ENCODE data around the gene WDR37.

The WDR37 gene

DNA sequence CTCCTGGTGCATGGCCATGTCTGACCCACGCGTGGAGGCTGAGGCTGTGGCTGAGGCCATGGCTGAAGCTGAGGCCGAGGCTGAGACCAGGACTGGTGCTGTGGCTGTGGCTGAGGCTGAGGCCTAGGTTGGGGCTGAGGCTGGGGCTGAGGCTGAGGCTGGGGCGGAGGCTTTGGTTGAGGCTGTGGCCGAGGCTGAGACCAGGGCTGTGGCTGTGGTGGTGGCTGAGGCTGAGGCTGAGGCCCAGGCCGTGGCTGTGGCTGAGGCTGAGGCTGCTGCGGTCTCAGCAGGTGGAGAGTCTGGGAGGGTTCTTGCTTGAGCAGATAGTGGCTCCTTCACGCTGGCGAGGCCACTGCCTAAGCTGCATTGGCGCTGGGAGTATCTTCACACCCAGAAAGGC lies 76.4 kb downstream of the WDR37 start:
- TF ChIP-seq, protein P1, sequence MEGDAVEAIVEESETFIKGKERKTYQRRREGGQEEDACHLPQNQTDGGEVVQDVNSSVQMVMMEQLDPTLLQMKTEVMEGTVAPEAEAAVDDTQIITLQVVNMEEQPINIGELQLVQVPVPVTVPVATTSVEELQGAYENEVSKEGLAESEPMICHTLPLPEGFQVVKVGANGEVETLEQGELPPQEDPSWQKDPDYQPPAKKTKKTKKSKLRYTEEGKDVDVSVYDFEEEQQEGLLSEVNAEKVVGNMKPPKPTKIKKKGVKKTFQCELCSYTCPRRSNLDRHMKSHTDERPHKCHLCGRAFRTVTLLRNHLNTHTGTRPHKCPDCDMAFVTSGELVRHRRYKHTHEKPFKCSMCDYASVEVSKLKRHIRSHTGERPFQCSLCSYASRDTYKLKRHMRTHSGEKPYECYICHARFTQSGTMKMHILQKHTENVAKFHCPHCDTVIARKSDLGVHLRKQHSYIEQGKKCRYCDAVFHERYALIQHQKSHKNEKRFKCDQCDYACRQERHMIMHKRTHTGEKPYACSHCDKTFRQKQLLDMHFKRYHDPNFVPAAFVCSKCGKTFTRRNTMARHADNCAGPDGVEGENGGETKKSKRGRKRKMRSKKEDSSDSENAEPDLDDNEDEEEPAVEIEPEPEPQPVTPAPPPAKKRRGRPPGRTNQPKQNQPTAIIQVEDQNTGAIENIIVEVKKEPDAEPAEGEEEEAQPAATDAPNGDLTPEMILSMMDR (IDR thresholded peaks at IDR 0.05), result no peak
- DNase-seq, result no peak

DNA sequence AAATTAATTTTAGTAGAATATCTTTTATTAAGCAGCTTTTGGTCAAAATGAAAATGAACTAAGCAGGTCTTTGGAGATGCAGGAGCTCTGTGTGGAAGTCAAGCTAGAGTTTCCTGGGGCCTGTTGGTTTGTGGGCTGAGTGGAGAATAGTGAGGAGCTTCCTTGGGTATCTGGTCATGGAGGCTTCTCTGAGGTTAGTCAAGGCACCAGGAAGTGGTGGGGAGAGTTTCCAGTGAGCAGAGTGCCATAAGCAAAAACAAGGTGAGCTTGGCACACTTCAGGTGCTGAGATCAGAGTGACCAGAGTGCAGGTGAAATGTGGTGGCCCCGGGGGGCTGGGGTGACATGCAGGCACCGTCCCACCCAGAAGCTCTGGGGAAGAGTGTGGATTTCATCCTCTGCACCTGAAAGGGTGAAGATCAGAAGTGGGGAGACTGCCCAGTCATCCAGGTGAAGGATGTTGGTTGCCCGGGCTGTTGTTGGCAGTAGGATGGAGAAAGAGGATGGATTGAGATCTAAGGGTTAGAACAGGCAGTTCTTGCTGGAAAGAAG lies 77.4 kb downstream of the WDR37 start:
- peaks cover 57% of the 10 kb centered on the region for H3K36me3 Mint-ChIP-seq (ENCODE audit: low read depth)
- TF ChIP-seq, protein P1 (IDR thresholded peaks at IDR 0.05), result no peak
- H3K27ac Mint-ChIP-seq, result peak overlapping the region; percentile 74
- peaks cover 7% of the 10 kb centered on the region for H3K27me3 Mint-ChIP-seq (ENCODE audit: low read depth, poor library complexity)
- DNase-seq, result no peak
- no peak overlapping the region for H3K4me3 Mint-ChIP-seq
- peaks cover 16% of the 10 kb centered on the region for H3K9me3 Mint-ChIP-seq
- peaks cover 4% of the 10 kb centered on the region for H3K4me1 Mint-ChIP-seq

More for the DNA sequence above, 76.4 kb downstream of the WDR37 start:
- H3K4me1 Mint-ChIP-seq, result peaks cover 4% of the 10 kb centered on the region
- H3K4me3 Mint-ChIP-seq, result no peak overlapping the region
- H3K9me3 Mint-ChIP-seq, result peaks cover 11% of the 10 kb centered on the region
- H3K27ac Mint-ChIP-seq, result no peak overlapping the region
- H3K36me3 Mint-ChIP-seq (ENCODE audit: low read depth), result peaks cover 60% of the 10 kb centered on the region
- H3K27me3 Mint-ChIP-seq (ENCODE audit: low read depth, poor library complexity), result peaks cover 7% of the 10 kb centered on the region

DNA sequence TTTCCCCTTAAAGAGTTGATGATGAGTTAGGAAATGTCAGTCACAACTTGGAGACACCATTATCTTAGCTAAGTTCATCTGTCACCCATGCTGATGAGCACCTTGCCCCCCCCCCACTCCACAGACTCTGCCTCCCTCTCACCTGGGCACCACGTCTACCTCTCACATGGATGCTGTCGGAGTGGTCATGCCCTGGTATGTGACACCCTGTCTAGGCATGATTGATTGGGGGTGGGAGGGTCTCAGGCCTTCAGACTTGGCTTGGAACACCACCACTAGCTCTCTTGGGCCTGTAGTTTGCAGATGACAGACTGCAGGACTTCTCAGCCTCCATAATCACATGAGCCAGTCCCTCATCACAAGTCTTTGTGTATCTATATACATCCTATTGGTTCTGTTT lies 78.0 kb downstream of the WDR37 start:
- no peak for DNase-seq
- peaks cover 57% of the 10 kb centered on the region for H3K36me3 Mint-ChIP-seq (ENCODE audit: low read depth)
- H3K9me3 Mint-ChIP-seq, result peaks cover 22% of the 10 kb centered on the region
- no peak overlapping the region for H3K27ac Mint-ChIP-seq
- H3K4me3 Mint-ChIP-seq, result no peak overlapping the region
- H3K27me3 Mint-ChIP-seq (ENCODE audit: low read depth, poor library complexity), result peaks cover 10% of the 10 kb centered on the region
- peaks cover 4% of the 10 kb centered on the region for H3K4me1 Mint-ChIP-seq
- TF ChIP-seq, protein P1 (IDR thresholded peaks at IDR 0.05), result no peak

GRCh38 chr10:1136268-1136667 lies 80.1 kb downstream of the WDR37 start:
- no peak overlapping the region for H3K4me3 Mint-ChIP-seq
- peaks cover 9% of the 10 kb centered on the region for H3K4me1 Mint-ChIP-seq
- no peak for DNase-seq
- peaks cover 35% of the 10 kb centered on the region for H3K9me3 Mint-ChIP-seq
- peaks cover 36% of the 10 kb centered on the region for H3K36me3 Mint-ChIP-seq (ENCODE audit: low read depth)
- H3K27ac Mint-ChIP-seq, result no peak overlapping the region
- TF ChIP-seq, protein P1 (IDR thresholded peaks at IDR 0.05), result no peak
- H3K27me3 Mint-ChIP-seq (ENCODE audit: low read depth, poor library complexity), result peaks cover 13% of the 10 kb centered on the region

GRCh38 chr10:1137499-1138163 lies 81.4 kb downstream of the WDR37 start:
- no peak overlapping the region for H3K4me3 Mint-ChIP-seq
- TF ChIP-seq, protein P1 (IDR thresholded peaks at IDR 0.05), result no peak
- H3K9me3 Mint-ChIP-seq, result peaks cover 32% of the 10 kb centered on the region
- no peak for DNase-seq
- peaks cover 11% of the 10 kb centered on the region for H3K4me1 Mint-ChIP-seq
- no peak overlapping the region for H3K27ac Mint-ChIP-seq
- peaks cover 13% of the 10 kb centered on the region for H3K27me3 Mint-ChIP-seq (ENCODE audit: low read depth, poor library complexity)
- H3K36me3 Mint-ChIP-seq (ENCODE audit: low read depth), result peaks cover 23% of the 10 kb centered on the region

GRCh38 chr10:1138529-1138928 lies 82.3 kb downstream of the WDR37 start:
- Mint-ChIP-seq H3K9me3 (peaks cover 36% of the 10 kb centered on the region), H3K36me3 (ENCODE audit: low read depth) (peaks cover 15% of the 10 kb centered on the region), H3K27ac (no peak overlapping the region), H3K4me3 (no peak overlapping the region), H3K4me1 (peaks cover 11% of the 10 kb centered on the region), H3K27me3 (ENCODE audit: low read depth, poor library complexity) (peaks cover 13% of the 10 kb centered on the region)
- TF ChIP-seq, protein P1 (IDR thresholded peaks at IDR 0.05), result no peak
- no peak for DNase-seq
